ENCODE data around the gene LILRA6. TPM values are rescaled to one million over a fixed set of nuclear protein-coding genes. Genes with fewer than 3 reads are reported as not detected.

The LILRA6 gene
- total RNA-seq, 1 experiment from 2014 or later: not detected

DNA sequence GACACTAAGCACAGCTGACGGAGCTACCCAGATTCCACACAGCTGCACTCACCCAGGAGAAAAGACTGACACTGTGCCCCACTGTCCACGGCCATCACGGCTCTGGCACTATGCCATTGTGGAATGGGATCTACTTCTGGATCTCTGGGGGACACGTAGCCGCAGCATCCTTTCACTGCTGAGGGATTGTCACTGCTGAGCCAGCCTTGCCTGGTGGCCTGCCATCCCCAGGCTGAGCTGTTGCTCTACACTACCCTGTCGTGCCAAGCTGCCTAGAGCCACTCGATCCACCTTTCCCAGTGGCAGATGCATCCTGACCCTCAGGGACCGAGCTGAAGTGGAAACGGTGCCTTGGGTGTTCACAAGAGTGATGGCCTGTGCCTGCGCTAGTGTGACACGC is 19.5 kb upstream of the LILRA6 start:
- CTCF ChIA-PET: no interaction called here
- peaks cover 7% of the 10 kb centered on the region; the same call in 1 of the 2 replicates for H3K27me3 ChIP-seq (ENCODE audit: insufficient read depth, low read length)

DNA sequence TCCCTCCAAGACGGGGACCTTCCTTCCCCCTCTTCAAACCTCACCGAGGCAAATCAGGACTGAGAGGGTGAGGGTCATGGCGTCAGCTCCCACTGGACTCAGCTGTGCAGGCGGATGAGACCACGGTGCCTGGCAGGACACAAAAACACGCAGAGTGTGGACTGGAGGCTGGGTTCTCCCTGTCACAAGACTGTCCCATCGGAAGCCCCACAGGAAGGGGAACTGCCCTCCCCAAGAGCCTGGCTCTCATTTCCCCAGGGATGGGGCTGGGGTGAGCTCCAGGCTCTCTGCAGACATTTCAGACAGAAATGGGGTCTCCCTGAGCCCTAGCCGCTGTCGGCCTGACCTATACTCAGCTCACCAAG is 14.5 kb upstream of the LILRA6 start, which contains the start of gene LILRB5:
Gene LILRB5, minus strand, starts transcription at position 158 of the 365 bp plus-strand sequence. Its CDS starts 80 bp downstream, at position 78.
- ChIA-PET CTCF (interaction anchor here (2.7 kb wide), 1 partner anchor 9 kb away, joined by 15 read pairs; no protein-coding TSS in a partner anchor), POLR2A (no interaction called here), RAD21 (ENCODE audit: low non-redundant PET in 1 of 2, low total read pairs in 2 of 2, uncharacterized antibody in 2 of 2, unreplicated experiment in 2 of 2) (no interaction called here)
- Histone ChIP-seq H3K4me1 (ENCODE audit: control insufficient read depth in 1 of 2, insufficient read depth in 2 of 2, low read length in 2 of 2) (no peaks in the 10 kb centered on the region), H3K79me2 (ENCODE audit: insufficient read depth, low read length) (no peaks in the 10 kb centered on the region), H3K4me3 (replicated peaks in 1 of 2; ENCODE audit: low read depth in 1 of 2, low read length in 2 of 2) (no peak within 1 kb of the TSS), H2AFZ (ENCODE audit: low read depth, low read length, poor library complexity, severe bottlenecking) (no peak within 1 kb of the TSS), H3K9me2 (ENCODE audit: insufficient read depth) (no peaks in the 10 kb centered on the region), H3K36me3 (ENCODE audit: control insufficient read depth in 1 of 2, insufficient read depth in 2 of 2, low read length in 2 of 2) (no peaks in the 10 kb centered on the region), H3K9me3 (ENCODE audit: control insufficient read depth in 1 of 2, insufficient read depth in 1 of 2, low read depth in 1 of 2, low read length in 2 of 2) (no peaks in the 10 kb centered on the region), H3K27ac (ENCODE audit: low read depth, low read length) (no peak within 1 kb of the TSS), H3K27me3 (ENCODE audit: insufficient read depth, low read length) (peaks cover 7% of the 10 kb centered on the region; the same call in 1 of the 2 replicates), H3K4me2 (ENCODE audit: low read length) (no peak within 1 kb of the TSS), H3K9ac (ENCODE audit: low read length) (no peak within 1 kb of the TSS), H4K20me1 (ENCODE audit: insufficient read depth) (no peaks in the 10 kb centered on the region)
- intact Hi-C loops (cut with micrococcal nuclease): no loop called here
- no peak for TF ChIP-seq SRF (IDR thresholded peaks at IDR 0.05; ENCODE audit: low read depth)
- TF ChIP-seq POLR2A (IDR thresholded peaks at IDR 0.05; ENCODE audit: borderline replicate concordance, extremely low read depth, insufficient read depth, insufficient read length): no peak
- no peak for TF ChIP-seq EZH2phosphoT487 (IDR thresholded peaks at IDR 0.05; ENCODE audit: borderline replicate concordance)
- TF ChIP-seq EZH2 (IDR thresholded peaks at IDR 0.05): no peak
- DNase-seq (ENCODE audit: low read depth, low spot score) (no peak), ATAC-seq (no peak)
- BruUV-seq (replicated peaks): no TSS peak

More for the DNA sequence above, 19.5 kb upstream of the LILRA6 start:
- ATAC-seq (no peak), DNase-seq (ENCODE audit: low read depth, low spot score) (no peak)
- Histone ChIP-seq H3K4me1 (ENCODE audit: control insufficient read depth in 1 of 2, insufficient read depth in 2 of 2, low read length in 2 of 2) (no peaks in the 10 kb centered on the region), H3K9ac (ENCODE audit: low read length) (no peak overlapping the region), H3K36me3 (ENCODE audit: control insufficient read depth in 1 of 2, insufficient read depth in 2 of 2, low read length in 2 of 2) (no peaks in the 10 kb centered on the region), H3K4me2 (ENCODE audit: low read length) (no peak overlapping the region), H2AFZ (ENCODE audit: low read depth, low read length, poor library complexity, severe bottlenecking) (no peak overlapping the region), H3K9me3 (ENCODE audit: control insufficient read depth in 1 of 2, insufficient read depth in 1 of 2, low read depth in 1 of 2, low read length in 2 of 2) (no peaks in the 10 kb centered on the region), H3K9me2 (ENCODE audit: insufficient read depth) (no peaks in the 10 kb centered on the region), H3K79me2 (ENCODE audit: insufficient read depth, low read length) (no peaks in the 10 kb centered on the region), H3K27ac (ENCODE audit: low read depth, low read length) (no peak overlapping the region), H4K20me1 (ENCODE audit: insufficient read depth) (no peaks in the 10 kb centered on the region), H3K4me3 (replicated peaks in 1 of 2; ENCODE audit: low read depth in 1 of 2, low read length in 2 of 2) (no peak overlapping the region)
- intact Hi-C loops (cut with micrococcal nuclease): no loop called here
- no peak for TF ChIP-seq JUND (IDR thresholded peaks at IDR 0.05)
- TF ChIP-seq SIN3A (IDR thresholded peaks at IDR 0.05; ENCODE audit: low read depth): no peak
- no peak for TF ChIP-seq ZNF274 (IDR thresholded peaks at IDR 0.05; ENCODE audit: low read depth, low read length)
- POLR2A ChIA-PET: no interaction called here
- RAD21 ChIA-PET (ENCODE audit: low non-redundant PET in 1 of 2, low total read pairs in 2 of 2, uncharacterized antibody in 2 of 2, unreplicated experiment in 2 of 2): no interaction called here
- BruUV-seq (replicated peaks): no TSS peak

Data from HCT116 (cell line).